Progenitor cell of endocrine pancreas (in vitro differentiated cells): ENCODE results near the gene SUGCT. TPM values are rescaled to one million over a fixed set of nuclear protein-coding genes. Genes with fewer than 3 reads are reported as not detected.

Source experiments
- DNase-seq: peaks from one replicate; pipeline ENCODE4 v3.0.0; 2021; ENCODE audit warnings: low spot score; ENCODE audit not compliant: unreplicated experiment
- H3K27ac Mint-ChIP-seq: 2 replicates; pipeline ENCODE4 v1.8.0; 2021; ENCODE audit warnings: mild to moderate bottlenecking, moderate library complexity, mixed read lengths
- H3K27me3 Mint-ChIP-seq: 2 replicates; pipeline ENCODE4 v1.8.0; 2021; ENCODE audit warnings: mixed read lengths
- H3K36me3 Mint-ChIP-seq: 2 replicates; pipeline ENCODE4 v1.8.0; 2022; ENCODE audit warnings: mixed read lengths; ENCODE audit not compliant: insufficient read depth
- H3K4me1 Mint-ChIP-seq: 2 replicates; pipeline ENCODE4 v1.8.0; 2021; ENCODE audit warnings: low read depth, mixed read lengths
- H3K4me3 Mint-ChIP-seq: 2 replicates; pipeline ENCODE4 v1.8.0; 2021; ENCODE audit warnings: low read depth, mild to moderate bottlenecking, moderate library complexity, mixed read lengths
- H3K9me3 Mint-ChIP-seq: 2 replicates; pipeline ENCODE4 v1.8.0; 2021; ENCODE audit warnings: low read depth, mixed read lengths
- CTCF ChIP-seq: fragments of 200-600 bp; sonication (generic); IDR thresholded peaks from one replicate; pipeline ENCODE4 v1.5.0; 2021; ENCODE audit warnings: antibody characterized with exemption, mild to moderate bottlenecking; ENCODE audit not compliant: unreplicated experiment
- total RNA-seq: library from RNA; stranded (reverse); gene quantifications from 2 replicates; pipeline ENCODE4 v1.2.1, GENCODE V29; 2021

SUGCT gene
- total RNA-seq, 1 donor from 2014 or later: 6.2 TPM

GRCh38 chr7:40808378-40808942, 673.7 kb downstream of the SUGCT start:
- no peak for DNase-seq
- H3K36me3 Mint-ChIP-seq: peaks cover 6% of the 10 kb centered on the region
- no peak overlapping the region for H3K4me3 Mint-ChIP-seq
- no peak for TF ChIP-seq CTCF
- H3K4me1 Mint-ChIP-seq: no peaks in the 10 kb centered on the region
- no peak overlapping the region for H3K27ac Mint-ChIP-seq
- no peaks in the 10 kb centered on the region for H3K27me3 Mint-ChIP-seq
- peaks cover 24% of the 10 kb centered on the region for H3K9me3 Mint-ChIP-seq

- no peak for TF ChIP-seq CTCF
- no peak for DNase-seq
- H3K9me3 Mint-ChIP-seq: peaks cover 24% of the 10 kb centered on the region
- no peak overlapping the region for H3K4me3 Mint-ChIP-seq
- H3K36me3 Mint-ChIP-seq: peaks cover 6% of the 10 kb centered on the region
- no peaks in the 10 kb centered on the region for H3K27me3 Mint-ChIP-seq
- H3K27ac Mint-ChIP-seq: no peak overlapping the region
- H3K4me1 Mint-ChIP-seq: no peaks in the 10 kb centered on the region
These were observed 675.5 kb downstream of the SUGCT start for GRCh38 chr7:40810274-40810673.

GRCh38 chr7:40811666-40812065, 676.9 kb downstream of the SUGCT start:
- H3K27ac Mint-ChIP-seq: no peak overlapping the region
- no peaks in the 10 kb centered on the region for H3K27me3 Mint-ChIP-seq

GRCh38 chr7:40815022-40815421, 680.2 kb downstream of the SUGCT start:
- TF ChIP-seq CTCF: no peak
- DNase-seq: no peak
- Mint-ChIP-seq H3K4me1 (no peaks in the 10 kb centered on the region), H3K4me3 (no peak overlapping the region), H3K36me3 (peaks cover 6% of the 10 kb centered on the region), H3K27me3 (no peaks in the 10 kb centered on the region), H3K27ac (no peak overlapping the region), H3K9me3 (peaks cover 35% of the 10 kb centered on the region)

More at GRCh38 chr7:40811666-40812065, 676.9 kb downstream of the SUGCT start:
- no peak for DNase-seq
- peaks cover 6% of the 10 kb centered on the region for H3K36me3 Mint-ChIP-seq
- H3K9me3 Mint-ChIP-seq: peaks cover 24% of the 10 kb centered on the region
- no peak for TF ChIP-seq CTCF
- H3K4me3 Mint-ChIP-seq: no peak overlapping the region
- no peaks in the 10 kb centered on the region for H3K4me1 Mint-ChIP-seq

GRCh38 chr7:40815512-40815911, 680.7 kb downstream of the SUGCT start:
- H3K27me3 Mint-ChIP-seq: no peaks in the 10 kb centered on the region

More at GRCh38 chr7:40815512-40815911, 680.7 kb downstream of the SUGCT start:
- Mint-ChIP-seq H3K27ac (no peak overlapping the region), H3K36me3 (peaks cover 6% of the 10 kb centered on the region), H3K9me3 (peaks cover 32% of the 10 kb centered on the region), H3K4me3 (no peak overlapping the region), H3K4me1 (no peaks in the 10 kb centered on the region)
- TF ChIP-seq CTCF: no peak
- no peak for DNase-seq
